GM21717 (cell line): Measurements from ENCODE around the gene KBTBD13.
"Not testable (repeated sequence)": the region's sequence is repeated elsewhere in the genome, so short reads cannot be mapped to it uniquely, and the experiment has no call there.

Source experiments
- ATAC-seq: cut with Tn5 transposase; IDR thresholded peaks from one replicate; pipeline ENCODE4 v1.9.1; 2021; ENCODE audit warnings: mild to moderate bottlenecking, moderate library complexity; ENCODE audit not compliant: unreplicated experiment

Gene KBTBD13

GRCh38 chr15:65068403-65068788 is 8.2 kb upstream of the KBTBD13 start:
- no peak for ATAC-seq

DNA sequence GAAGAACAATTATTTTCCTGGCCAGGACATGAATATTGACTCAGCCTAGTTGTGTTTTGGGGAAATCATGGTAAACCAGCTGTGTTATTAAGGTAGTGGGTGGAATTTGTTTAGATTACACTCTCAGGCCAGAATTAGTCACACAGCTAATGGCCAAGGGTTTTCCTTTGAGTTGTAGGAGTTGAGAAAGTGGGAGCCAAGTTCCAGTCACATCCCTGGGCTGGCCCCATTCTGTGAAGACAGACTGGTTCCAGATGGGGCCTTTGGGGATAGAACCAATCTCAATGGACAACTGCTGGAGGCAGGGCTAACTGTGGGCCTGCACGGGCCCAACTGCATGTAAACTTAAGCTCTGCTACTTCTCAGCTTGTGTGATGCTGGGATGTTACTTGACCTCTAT is 7.4 kb upstream of the KBTBD13 start:
- ATAC-seq: no peak

GRCh38 chr15:65069779-65070546 is 6.6 kb upstream of the KBTBD13 start:
- no peak for ATAC-seq

DNA sequence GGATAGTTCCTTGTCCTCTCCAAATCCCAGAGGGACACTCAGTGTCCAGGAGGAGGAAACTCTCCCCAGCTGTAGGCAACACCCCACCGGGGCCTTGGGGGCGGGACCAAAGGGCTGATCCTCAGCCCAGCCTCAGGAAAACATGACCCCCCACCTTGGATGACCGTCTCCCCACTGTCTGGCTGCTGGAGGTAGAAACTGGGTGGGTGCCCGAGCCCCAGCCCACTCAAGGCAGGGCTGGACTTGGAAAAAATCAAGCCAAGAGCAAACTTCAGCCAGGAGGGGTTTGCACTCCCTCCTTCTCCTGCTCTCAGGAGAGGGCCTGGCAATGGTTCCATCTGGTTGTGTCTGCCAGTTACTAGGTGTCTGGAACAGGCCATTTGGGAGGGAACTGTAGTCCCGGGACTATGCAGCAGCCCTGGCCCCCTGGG is 5.2 kb upstream of the KBTBD13 start:
- ATAC-seq: no peak

- ATAC-seq: no peak
Measured at GRCh38 chr15:65072027-65072426, 4.5 kb upstream of the KBTBD13 start.

DNA sequence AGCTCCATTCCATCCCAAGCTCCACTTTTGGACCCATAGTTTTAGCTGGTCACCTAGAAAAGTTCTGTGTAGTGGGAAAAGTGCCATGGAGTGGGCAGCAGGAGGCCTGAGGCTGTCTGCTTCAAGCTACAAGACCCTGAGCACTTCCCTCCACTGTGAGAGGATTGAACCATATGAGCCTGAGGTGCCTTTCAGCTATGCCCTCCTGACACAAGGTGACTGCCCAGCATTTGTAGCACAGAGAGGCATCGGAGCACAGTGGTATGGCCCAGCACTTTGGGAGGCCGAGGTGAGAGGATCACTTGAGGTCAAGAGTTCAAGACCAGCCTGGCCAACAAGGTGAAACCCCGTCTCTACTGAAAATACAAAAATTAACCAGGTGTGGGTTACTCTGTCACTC is 3.9 kb upstream of the KBTBD13 start:
- ATAC-seq: no peak

DNA sequence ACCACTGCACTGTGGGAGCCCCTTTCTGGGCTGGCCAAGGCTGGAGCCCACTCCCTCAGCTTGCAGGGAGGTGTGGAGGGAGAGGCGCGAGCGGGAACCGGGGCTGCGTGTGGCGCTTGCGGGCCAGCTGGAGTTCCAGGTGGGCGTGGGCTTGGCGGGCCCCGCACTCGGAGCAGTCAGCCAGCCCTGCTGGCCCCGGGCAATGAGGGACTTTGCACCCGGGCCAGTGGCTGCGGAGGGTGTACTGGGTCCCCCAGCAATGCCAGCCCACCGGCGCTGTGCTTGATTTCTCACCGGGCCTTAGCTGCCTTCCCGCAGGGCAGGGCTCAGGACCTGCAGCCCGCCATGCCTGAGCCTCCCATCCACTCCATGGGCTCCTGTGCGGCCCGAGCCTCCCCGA is 1.6 kb upstream of the KBTBD13 start:
- ATAC-seq: not testable (repeated sequence)

- ATAC-seq: not testable (repeated sequence)
Measured at GRCh38 chr15:65075607-65076395, 745 bp upstream of the KBTBD13 start.

DNA sequence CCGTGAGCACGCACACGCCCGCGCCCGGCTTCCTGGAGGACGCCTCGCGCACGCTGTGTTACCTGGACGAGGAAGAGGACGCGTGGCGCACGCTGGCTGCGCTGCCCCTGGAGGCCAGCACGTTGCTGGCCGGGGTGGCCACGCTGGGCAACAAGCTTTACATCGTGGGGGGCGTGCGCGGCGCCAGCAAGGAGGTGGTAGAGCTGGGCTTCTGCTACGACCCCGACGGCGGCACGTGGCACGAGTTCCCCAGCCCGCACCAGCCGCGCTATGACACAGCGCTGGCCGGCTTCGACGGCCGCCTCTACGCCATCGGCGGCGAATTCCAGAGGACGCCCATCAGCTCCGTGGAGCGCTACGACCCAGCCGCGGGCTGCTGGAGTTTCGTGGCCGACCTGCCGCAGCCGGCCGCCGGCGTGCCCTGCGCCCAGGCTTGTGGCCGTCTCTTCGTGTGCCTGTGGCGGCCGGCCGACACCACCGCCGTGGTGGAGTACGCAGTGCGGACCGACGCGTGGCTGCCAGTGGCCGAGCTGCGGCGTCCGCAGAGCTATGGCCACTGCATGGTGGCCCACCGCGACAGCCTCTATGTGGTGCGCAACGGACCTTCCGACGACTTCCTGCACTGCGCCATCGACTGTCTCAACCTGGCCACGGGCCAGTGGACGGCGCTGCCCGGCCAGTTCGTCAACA is 890 bp downstream of the KBTBD13 start:
- ATAC-seq: no peak

- no peak for ATAC-seq
Measured at GRCh38 chr15:65077981-65078352, 1.4 kb downstream of the KBTBD13 start.

- ATAC-seq: no peak
Measured at GRCh38 chr15:65079580-65079979, 3.0 kb downstream of the KBTBD13 start.

DNA sequence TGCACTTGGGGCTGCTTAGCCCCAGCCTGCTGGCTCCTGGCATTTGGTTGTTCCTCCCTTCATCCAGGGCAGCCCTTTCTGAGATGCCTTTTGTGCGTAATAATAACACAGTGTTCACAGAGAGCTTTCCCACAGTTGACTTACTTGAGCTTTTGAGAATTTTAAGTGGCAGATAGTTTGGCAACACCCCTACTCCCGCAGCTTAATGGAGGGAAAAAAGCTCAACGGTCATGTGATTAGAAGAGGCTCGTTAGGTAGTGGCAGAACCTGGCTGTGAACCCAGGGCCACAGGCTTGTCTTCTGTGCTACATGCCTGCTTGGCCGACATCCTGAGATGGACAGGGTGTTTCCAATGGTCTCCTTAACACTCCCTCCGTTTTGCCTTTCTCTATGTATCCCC is 4.7 kb downstream of the KBTBD13 start:
- no peak for ATAC-seq

- no peak for ATAC-seq
Measured at GRCh38 chr15:65081758-65082157, 5.2 kb downstream of the KBTBD13 start.

DNA sequence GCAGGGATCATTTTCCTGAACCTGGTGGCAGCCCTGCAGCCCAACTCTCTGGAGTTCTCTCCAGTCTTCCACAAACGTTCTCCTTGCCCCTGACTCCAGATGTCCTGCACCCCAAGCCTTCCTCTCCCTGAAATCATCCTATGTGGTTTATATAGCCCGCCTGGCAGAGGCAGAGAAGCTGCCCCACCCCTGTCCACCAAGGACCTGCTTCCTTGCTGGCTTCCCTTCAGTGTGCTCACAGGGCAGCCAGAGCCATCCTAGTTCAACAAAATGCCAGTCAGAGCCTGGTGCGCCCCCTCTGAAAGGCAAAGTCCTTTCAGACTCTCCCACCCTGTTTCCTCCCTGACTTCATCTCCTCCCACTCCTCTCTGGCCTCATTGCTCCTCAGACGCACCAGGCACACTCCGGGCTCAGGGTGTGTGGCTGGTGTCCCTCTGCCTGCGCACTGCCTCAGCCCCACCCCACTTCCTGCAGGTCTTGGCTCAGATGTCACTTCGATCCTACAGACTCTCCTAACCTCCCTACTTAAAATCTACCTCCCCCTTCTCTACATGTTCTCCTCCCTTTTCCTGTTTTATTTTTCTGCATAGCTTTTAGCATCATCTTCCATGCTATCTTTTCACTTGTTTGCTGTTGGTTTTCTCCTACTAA is 5.9 kb downstream of the KBTBD13 start:
- no peak for ATAC-seq

- no peak for ATAC-seq
Measured at GRCh38 chr15:65083262-65083701, 6.7 kb downstream of the KBTBD13 start.

- no peak for ATAC-seq
Measured at GRCh38 chr15:65084500-65085206, 8.1 kb downstream of the KBTBD13 start.

GRCh38 chr15:65085207-65085753 is 8.7 kb downstream of the KBTBD13 start:
- no peak for ATAC-seq

DNA sequence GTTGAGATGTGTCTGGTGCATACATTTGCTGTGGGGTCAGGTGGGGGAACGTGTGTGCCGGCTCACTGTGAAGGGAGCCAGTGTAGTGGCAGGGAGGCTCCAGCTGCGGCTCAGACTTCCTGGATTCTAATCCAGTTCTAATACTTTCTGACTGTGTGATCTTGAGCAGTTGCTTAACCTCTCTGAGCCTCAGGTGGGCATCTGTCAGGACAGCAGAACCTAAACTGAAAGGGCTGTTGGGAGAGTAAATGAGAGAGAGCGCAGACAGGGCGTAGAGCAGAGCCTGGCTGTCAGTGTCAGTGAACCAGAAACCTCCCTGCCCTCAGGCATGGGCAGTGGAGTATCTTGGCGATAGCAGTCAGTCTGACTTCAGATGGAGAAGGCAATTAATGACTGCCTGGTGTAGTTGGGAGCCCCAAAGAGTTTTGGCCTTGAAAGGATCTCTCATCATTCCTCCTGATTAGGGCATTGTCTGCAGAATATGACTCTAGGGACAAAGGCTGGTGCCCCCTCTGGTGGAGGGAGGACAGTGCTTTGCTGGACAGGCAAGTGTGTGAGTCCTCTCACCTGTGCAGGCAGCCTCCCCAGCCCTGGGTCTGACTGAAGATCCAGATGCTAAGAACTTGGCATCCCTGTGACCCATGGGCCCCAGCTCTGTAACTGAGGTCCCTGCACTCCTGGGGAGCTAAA is 9.6 kb downstream of the KBTBD13 start:
- ATAC-seq: no peak

- ATAC-seq: no peak
Measured at GRCh38 chr15:65086680-65087111, 10.2 kb downstream of the KBTBD13 start.

DNA sequence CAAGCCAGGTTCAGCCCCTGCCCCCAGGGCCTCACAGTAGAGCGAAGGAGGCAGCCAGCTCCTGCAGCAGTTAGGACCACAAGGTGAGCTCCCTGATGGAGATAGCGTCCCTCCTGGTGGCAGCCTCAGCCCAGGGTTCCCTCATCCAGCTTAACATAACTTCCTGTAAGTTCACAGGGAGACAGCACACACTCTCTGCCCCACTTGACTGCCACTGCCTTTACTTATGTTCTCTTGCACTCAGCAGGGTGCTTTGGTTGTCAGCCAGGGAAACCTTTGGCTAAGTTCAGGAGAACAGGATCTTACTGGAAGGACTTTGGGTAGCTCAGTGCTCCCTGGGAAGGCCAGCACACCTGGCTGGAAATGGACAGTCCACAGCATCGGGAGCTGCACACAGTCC is 10.9 kb downstream of the KBTBD13 start:
- no peak for ATAC-seq
